ENCODE results near the gene SYNE4.

SYNE4 gene

DNA sequence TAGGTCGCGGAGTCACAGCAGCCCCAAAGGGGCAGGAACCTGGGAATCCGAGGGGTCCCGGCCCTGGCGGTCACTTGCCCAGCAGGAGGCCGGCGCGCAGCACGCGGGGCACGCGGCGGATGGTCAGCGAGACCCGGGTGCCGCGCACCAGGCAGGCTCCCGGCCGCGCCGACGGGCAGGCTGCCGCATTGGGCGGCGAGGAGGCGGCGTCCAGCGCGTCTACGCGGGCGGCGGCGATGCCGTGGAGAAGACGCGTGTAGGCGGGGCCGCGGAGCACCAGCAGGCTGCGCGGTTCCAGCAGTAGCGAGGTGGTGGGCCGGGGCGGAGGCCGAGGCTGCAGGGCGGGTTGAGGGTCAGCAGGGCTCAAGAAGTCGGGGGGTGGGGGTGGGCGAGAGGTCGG is 607 bp upstream of the SYNE4 start:
- no peak overlapping the region for H3K4me3 ChIP-seq (ENCODE audit: low read depth, low read length)
- H3K9me3 ChIP-seq (ENCODE audit: control insufficient read depth, insufficient read depth, low read depth, low read length) = no peaks in the 10 kb centered on the region
- CTCF ChIA-PET = interaction anchor here (0.8 kb wide), 3 partner anchors 47 to 189 kb away, joined by 3 to 6 read pairs (median 3); no protein-coding TSS in a partner anchor
- peaks cover 12% of the 10 kb centered on the region for H3K4me1 ChIP-seq (ENCODE audit: control insufficient read depth, insufficient read depth, low read length)
- H3K27ac ChIP-seq (ENCODE audit: extremely low read depth, low read depth, low read length) = no peak overlapping the region
- TF ChIP-seq ZNF112 (tag by site-specific recombination; IDR thresholded peaks at IDR 0.05) = no peak
- peak; percentile 53 for TF ChIP-seq EGR2 (tag by site-specific recombination; IDR thresholded peaks at IDR 0.05; ENCODE audit: low read depth)
- TF ChIP-seq, protein P1, sequence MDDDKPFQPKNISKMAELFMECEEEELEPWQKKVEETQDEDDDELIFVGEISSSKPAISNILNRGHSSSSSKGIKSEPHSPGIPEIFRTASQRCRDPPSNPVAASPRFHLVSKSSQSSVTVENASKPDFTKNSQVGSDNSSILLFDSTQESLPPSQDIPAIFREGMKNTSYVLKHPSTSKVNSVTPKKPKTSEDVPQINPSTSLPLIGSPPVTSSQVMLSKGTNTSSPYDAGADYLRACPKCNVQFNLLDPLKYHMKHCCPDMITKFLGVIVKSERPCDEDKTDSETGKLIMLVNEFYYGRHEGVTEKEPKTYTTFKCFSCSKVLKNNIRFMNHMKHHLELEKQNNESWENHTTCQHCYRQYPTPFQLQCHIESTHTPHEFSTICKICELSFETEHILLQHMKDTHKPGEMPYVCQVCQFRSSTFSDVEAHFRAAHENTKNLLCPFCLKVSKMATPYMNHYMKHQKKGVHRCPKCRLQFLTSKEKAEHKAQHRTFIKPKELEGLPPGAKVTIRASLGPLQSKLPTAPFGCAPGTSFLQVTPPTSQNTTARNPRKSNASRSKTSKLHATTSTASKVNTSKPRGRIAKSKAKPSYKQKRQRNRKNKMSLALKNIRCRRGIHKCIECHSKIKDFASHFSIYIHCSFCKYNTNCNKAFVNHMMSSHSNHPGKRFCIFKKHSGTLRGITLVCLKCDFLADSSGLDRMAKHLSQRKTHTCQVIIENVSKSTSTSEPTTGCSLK (tag by site-specific recombination; IDR thresholded peaks at IDR 0.05) = no peak
- TF ChIP-seq ZFHX2 (tag by site-specific recombination; conservative IDR thresholded peaks at IDR 0.05) = peak; percentile 82
- TF ChIP-seq, protein P2, sequence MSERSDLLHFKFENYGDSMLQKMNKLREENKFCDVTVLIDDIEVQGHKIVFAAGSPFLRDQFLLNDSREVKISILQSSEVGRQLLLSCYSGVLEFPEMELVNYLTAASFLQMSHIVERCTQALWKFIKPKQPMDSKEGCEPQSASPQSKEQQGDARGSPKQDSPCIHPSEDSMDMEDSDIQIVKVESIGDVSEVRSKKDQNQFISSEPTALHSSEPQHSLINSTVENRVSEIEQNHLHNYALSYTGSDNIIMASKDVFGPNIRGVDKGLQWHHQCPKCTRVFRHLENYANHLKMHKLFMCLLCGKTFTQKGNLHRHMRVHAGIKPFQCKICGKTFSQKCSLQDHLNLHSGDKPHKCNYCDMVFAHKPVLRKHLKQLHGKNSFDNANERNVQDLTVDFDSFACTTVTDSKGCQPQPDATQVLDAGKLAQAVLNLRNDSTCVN (tag by site-specific recombination; optimal IDR thresholded peaks at IDR 0.05) = peak; percentile 30
- TF ChIP-seq ZNF777 (tag by site-specific recombination; IDR thresholded peaks at IDR 0.05; ENCODE audit: borderline replicate concordance) = no peak
- H3K36me3 ChIP-seq (ENCODE audit: control insufficient read depth in 2 of 2, insufficient read depth in 1 of 2, low read length in 2 of 2) = peaks cover 7 to 27% of the 10 kb centered on the region in 2 experiments; a peak in 2 of 3 replicates
- POLR2A ChIA-PET = interaction anchor here (1.2 to 2.3 kb wide), 4 partner anchors 11 to 44 kb away, joined by 3 to 12 read pairs (median 4); partner anchors contain the start of gene THAP8

DNA sequence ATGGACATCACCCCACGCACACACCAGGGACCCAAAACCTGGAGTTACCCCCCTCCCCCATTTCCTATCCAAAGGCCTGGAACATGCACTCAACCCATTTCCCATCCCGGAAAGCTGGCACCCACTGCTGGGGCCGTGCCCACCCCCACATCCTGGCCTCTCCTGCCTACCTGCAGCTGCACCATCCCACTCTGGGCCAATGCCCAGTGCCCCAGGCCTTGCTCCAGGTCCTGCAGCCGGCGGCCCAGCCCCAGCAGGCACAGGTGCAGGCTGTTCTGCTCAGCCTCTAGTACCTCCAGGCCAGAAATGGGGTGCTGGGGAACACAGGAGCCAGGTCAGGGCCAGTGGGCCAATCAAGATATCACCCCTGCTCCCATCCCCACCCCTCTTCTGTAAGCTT is 1.7 kb downstream of the SYNE4 start:
- TF ChIP-seq, protein P3, sequence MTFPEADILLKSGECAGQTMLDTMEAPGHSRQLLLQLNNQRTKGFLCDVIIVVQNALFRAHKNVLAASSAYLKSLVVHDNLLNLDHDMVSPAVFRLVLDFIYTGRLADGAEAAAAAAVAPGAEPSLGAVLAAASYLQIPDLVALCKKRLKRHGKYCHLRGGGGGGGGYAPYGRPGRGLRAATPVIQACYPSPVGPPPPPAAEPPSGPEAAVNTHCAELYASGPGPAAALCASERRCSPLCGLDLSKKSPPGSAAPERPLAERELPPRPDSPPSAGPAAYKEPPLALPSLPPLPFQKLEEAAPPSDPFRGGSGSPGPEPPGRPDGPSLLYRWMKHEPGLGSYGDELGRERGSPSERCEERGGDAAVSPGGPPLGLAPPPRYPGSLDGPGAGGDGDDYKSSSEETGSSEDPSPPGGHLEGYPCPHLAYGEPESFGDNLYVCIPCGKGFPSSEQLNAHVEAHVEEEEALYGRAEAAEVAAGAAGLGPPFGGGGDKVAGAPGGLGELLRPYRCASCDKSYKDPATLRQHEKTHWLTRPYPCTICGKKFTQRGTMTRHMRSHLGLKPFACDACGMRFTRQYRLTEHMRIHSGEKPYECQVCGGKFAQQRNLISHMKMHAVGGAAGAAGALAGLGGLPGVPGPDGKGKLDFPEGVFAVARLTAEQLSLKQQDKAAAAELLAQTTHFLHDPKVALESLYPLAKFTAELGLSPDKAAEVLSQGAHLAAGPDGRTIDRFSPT (tag by site-specific recombination; IDR thresholded peaks at IDR 0.05) = 0 out of 2 replicates have a peak, but pooled peaks have one; percentile 19
- TF ChIP-seq SETDB1 (IDR thresholded peaks at IDR 0.05; ENCODE audit: insufficient read length, low read length) (no peak), ZFHX2 (tag by site-specific recombination; conservative IDR thresholded peaks at IDR 0.05) (0 out of 2 replicates have a peak, but pooled peaks have one; percentile 10), ZNF776 (tag by site-specific recombination; IDR thresholded peaks at IDR 0.05; ENCODE audit: borderline replicate concordance) (no peak)
- Histone ChIP-seq H3K4me1 (ENCODE audit: control insufficient read depth, insufficient read depth, low read length) (peaks cover 5% of the 10 kb centered on the region), H3K27ac (ENCODE audit: extremely low read depth, low read depth, low read length) (no peak overlapping the region), H3K9me3 (ENCODE audit: control insufficient read depth, insufficient read depth, low read depth, low read length) (no peaks in the 10 kb centered on the region), H3K4me3 (ENCODE audit: low read depth, low read length) (no peak overlapping the region), H3K36me3 (ENCODE audit: control insufficient read depth in 2 of 2, insufficient read depth in 1 of 2, low read length in 2 of 2) (peaks cover 15 to 45% of the 10 kb centered on the region in 2 experiments; a peak in 2 of 3 replicates)
- POLR2A ChIA-PET = interaction anchor here (1.0 kb wide), 1 partner anchor 55 kb away, joined by 4 read pairs; no protein-coding TSS in a partner anchor
- CTCF ChIA-PET = interaction anchor here (0.7 kb wide), 2 partner anchors 58 to 125 kb away, joined by 4 to 6 read pairs; no protein-coding TSS in a partner anchor

DNA sequence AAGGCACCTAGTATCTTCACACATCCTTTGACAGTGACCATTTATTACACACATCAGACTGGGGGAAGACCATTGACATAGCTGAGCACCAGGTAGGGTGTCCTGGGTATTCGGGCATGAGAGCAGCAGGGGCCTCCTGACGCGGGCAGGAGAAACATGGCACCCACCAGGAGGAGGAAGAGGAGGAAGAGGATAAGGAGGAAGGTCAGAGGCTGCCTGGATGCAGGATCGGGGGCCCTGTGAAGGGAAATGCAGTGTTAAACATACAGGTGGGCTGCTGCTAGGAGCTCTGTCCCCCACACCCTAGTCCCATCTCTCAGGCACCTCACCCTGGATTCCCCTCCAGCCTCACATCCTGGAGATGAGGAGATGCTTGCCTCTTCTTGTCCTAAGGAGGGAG is 5.3 kb downstream of the SYNE4 start:
- CTCF ChIA-PET = interaction anchor here (0.7 to 1.0 kb wide), 2 partner anchors 9 to 411 kb away, joined by 3 read pairs; no protein-coding TSS in a partner anchor
- no peak overlapping the region for H3K4me3 ChIP-seq (ENCODE audit: low read depth, low read length)
- no peak overlapping the region for H3K27ac ChIP-seq (ENCODE audit: extremely low read depth, low read depth, low read length)
- POLR2A ChIA-PET = interaction anchor here (0.7 to 6.4 kb wide), 2 partner anchors 11 to 114 kb away, joined by 3 to 37 read pairs; partner anchors contain the start of gene ALKBH6
- TF ChIP-seq, protein P4, sequence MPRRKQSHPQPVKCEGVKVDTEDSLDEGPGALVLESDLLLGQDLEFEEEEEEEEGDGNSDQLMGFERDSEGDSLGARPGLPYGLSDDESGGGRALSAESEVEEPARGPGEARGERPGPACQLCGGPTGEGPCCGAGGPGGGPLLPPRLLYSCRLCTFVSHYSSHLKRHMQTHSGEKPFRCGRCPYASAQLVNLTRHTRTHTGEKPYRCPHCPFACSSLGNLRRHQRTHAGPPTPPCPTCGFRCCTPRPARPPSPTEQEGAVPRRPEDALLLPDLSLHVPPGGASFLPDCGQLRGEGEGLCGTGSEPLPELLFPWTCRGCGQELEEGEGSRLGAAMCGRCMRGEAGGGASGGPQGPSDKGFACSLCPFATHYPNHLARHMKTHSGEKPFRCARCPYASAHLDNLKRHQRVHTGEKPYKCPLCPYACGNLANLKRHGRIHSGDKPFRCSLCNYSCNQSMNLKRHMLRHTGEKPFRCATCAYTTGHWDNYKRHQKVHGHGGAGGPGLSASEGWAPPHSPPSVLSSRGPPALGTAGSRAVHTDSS (tag by site-specific recombination; IDR thresholded peaks at IDR 0.05) = peak; percentile 91
- TF ChIP-seq FEZF1 (tag by site-specific recombination; IDR thresholded peaks at IDR 0.05) (no peak), ZBTB8A (tag by site-specific recombination; IDR thresholded peaks at IDR 0.05) (no peak), ZNF341 (tag by site-specific recombination; IDR thresholded peaks at IDR 0.05; ENCODE audit: low read depth) (no peak)
- H3K9me3 ChIP-seq (ENCODE audit: control insufficient read depth, insufficient read depth, low read depth, low read length) = no peaks in the 10 kb centered on the region; the same call in 1 of the 2 replicates
- H3K4me1 ChIP-seq (ENCODE audit: control insufficient read depth, insufficient read depth, low read length) = peaks cover 6% of the 10 kb centered on the region; the same call in 1 of the 2 replicates
- peaks cover 27 to 63% of the 10 kb centered on the region in 2 experiments for H3K36me3 ChIP-seq (ENCODE audit: control insufficient read depth in 2 of 2, insufficient read depth in 1 of 2, low read length in 2 of 2)

All from HEK293 (cell line).